ENCODE measurements around the gene ACVR1.

The ACVR1 gene

GRCh38 chr2:157835425-157835824 lies 40.7 kb downstream of the ACVR1 start:
- no peak overlapping the region for H3K4me3 ChIP-seq (ENCODE audit: low read depth, low read length)
- TF ChIP-seq CTCF (IDR thresholded peaks at IDR 0.05; ENCODE audit: low read depth, low read length, missing control alignments): no peak
- no peak for DNase-seq (ENCODE audit: low read depth)

DNA sequence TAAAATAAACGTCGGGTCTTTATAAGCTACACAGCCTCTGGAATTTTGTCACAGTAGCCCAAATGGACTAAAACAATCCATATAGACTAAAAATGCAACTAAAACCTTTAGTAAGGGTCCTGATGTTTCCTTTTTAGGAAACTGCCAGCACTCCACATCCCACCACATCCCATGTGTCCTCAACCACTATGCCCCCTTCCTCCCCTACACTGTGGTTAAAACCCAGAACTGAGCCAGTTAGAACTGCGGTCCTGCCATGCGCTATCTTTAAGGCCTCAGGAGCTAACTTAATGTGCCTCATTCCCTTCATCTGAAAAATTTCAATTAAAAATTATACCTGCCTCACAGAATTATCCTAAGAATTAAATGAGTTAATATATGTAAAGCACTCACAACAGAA lies 41.1 kb downstream of the ACVR1 start:
- DNase-seq (ENCODE audit: low read depth): no peak

DNA sequence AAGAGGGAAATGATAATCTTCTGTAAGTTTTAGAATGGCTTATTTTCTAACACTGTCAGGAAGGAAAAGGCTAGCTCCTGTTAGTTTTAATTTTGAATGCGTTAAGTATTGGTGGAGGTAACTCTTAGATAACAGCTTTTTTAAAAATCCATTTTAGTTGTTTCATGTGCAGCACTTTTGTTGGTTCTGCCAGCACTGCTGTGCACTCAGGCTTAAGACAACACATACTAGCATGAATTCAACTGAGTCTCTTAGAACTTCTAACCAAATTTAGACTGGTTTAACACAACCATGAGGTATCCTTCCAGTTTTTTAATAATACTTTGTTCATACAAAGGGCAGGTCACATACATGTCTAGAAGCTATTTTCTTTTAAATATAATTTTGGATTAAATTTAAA lies 42.4 kb downstream of the ACVR1 start:
- DNase-seq (ENCODE audit: low read depth): no peak
- no peak for TF ChIP-seq CTCF (IDR thresholded peaks at IDR 0.05; ENCODE audit: low read depth, low read length, missing control alignments)
- no peak overlapping the region for H3K4me3 ChIP-seq (ENCODE audit: low read depth, low read length)

More for the DNA sequence above, 41.1 kb downstream of the ACVR1 start:
- no peak overlapping the region for H3K4me3 ChIP-seq (ENCODE audit: low read depth, low read length)
- TF ChIP-seq CTCF (IDR thresholded peaks at IDR 0.05; ENCODE audit: low read depth, low read length, missing control alignments): no peak

DNA sequence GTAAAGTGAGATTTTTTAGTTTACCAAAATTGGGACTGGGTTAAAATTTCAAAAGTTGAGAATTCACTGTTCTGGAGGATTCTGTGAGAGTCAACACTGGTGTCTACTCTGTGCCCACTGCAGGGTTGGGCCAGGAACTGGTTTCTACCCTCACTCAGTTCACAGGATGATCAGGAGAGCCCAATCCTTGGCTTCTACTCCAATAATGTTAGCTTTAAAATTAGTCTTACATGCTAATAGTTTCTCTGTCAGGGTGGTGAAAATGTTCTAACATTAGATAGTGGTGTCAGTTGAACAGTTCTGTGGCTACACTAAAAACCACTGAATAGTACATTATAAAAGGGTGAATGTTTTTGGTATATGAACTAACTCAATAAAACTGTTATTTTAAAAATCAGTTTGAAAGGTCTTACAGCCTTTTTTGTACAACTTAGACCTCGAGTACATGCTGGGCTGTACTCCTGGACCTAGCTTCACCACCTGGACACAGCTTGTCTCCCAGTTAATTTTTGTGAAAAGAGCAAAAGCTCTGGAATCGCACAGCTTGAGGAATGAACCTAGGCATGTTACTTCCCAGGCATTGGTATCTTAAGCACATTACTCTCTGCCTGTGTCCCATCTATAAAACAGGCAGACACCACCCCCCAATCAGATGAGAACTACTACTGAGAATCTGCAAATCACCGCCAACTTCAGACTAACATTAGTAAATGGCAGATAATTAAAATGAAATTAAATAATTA lies 44.4 kb downstream of the ACVR1 start:
- H3K4me3 ChIP-seq (ENCODE audit: low read depth, low read length): no peak overlapping the region
- no peak for DNase-seq (ENCODE audit: low read depth)
- TF ChIP-seq CTCF (IDR thresholded peaks at IDR 0.05; ENCODE audit: low read depth, low read length, missing control alignments): no peak

- no peak for TF ChIP-seq CTCF (IDR thresholded peaks at IDR 0.05; ENCODE audit: low read depth, low read length, missing control alignments)
- H3K4me3 ChIP-seq (ENCODE audit: low read depth, low read length): no peak overlapping the region
- no peak for DNase-seq (ENCODE audit: low read depth)
Measured at GRCh38 chr2:157830696-157831570, 45.2 kb downstream of the ACVR1 start.

DNA sequence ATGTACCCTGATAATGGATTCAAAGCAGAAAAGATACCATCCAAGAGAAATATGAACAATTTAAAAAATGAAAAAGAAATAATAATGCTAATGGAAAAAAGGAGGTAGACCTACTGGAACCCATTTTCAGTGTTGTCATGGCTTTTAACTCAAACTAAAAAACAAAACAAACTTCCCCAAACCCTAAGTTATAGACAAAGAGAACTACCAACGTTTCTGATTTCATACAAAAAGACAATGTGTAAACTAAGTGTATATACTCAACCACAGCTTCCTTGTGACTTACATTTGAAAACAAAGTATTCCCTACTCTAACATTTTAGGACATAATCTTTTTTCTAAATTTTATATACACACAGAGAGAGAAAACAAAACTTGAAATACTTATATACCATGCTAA lies 45.9 kb downstream of the ACVR1 start:
- DNase-seq (ENCODE audit: low read depth): no peak
- no peak overlapping the region for H3K4me3 ChIP-seq (ENCODE audit: low read depth, low read length)
- no peak for TF ChIP-seq CTCF (IDR thresholded peaks at IDR 0.05; ENCODE audit: low read depth, low read length, missing control alignments)
